Liver (tissue), 9 donors: ENCODE measurements around the gene NOTO. TPM values are rescaled to one million over a fixed set of nuclear protein-coding genes. Genes with fewer than 3 reads are reported as not detected.

Experiments
- DNase-seq: peaks from one replicate; pipeline ENCODE4 v3.0.0-alpha.2; 2017; ENCODE audit warnings: low spot score
- H3K27ac ChIP-seq, 2 donors: one replicate each; pipeline ENCODE4 v1.7.0; 2013; ENCODE audit warnings: inconsistent platforms in 2 of 2, low read length in 2 of 2, control low read depth in 1 of 2, low read depth in 1 of 2, mild to moderate bottlenecking in 1 of 2
- H3K27me3 ChIP-seq, 4 donors: one replicate each; pipeline versions ENCODE4 v1.6.1 to v1.7.0; 2013; ENCODE audit warnings: low read length in 3 of 4, inconsistent platforms in 1 of 4, mild to moderate bottlenecking in 1 of 4, moderate library complexity in 1 of 4; ENCODE audit not compliant: control insufficient read depth in 4 of 4, insufficient read depth in 4 of 4
- H3K36me3 ChIP-seq, 4 donors: one replicate each; pipeline versions ENCODE4 v1.6.1 to v1.7.0; 2013; ENCODE audit warnings: low read length in 3 of 4, mild to moderate bottlenecking in 3 of 4, low read depth in 1 of 4, moderate library complexity in 1 of 4; ENCODE audit not compliant: control insufficient read depth in 4 of 4, insufficient read depth in 3 of 4
- H3K4me1 ChIP-seq, 4 donors: one replicate each; pipeline versions ENCODE4 v1.6.1 to v1.7.0; 2013; ENCODE audit warnings: low read length in 3 of 4, mild to moderate bottlenecking in 3 of 4, moderate library complexity in 1 of 4; ENCODE audit not compliant: control insufficient read depth in 4 of 4, insufficient read depth in 4 of 4
- H3K4me3 ChIP-seq, 3 donors: one replicate each; pipeline versions ENCODE4 v1.6.1 to v1.7.0; 2013; ENCODE audit warnings: low read length in 3 of 3, control low read depth in 1 of 3, low read depth in 1 of 3, mild to moderate bottlenecking in 1 of 3
- H3K9ac ChIP-seq, 2 donors: one replicate each; pipeline ENCODE4 v1.7.0; 2013; ENCODE audit warnings: low read length in 2 of 2, mild to moderate bottlenecking in 2 of 2, moderate library complexity in 2 of 2, control low read depth in 1 of 2, low read depth in 1 of 2
- H3K9me3 ChIP-seq, 4 donors: one replicate each; pipeline versions ENCODE4 v1.6.1 to v1.7.0; 2013; ENCODE audit warnings: low read length in 3 of 4; ENCODE audit not compliant: control insufficient read depth in 4 of 4
- EGR1 ChIP-seq, 2 donors: IDR thresholded peaks; 2 replicates each; pipeline ENCODE4 v1.6.1; 2016 to 2018; ENCODE audit warnings: antibody characterized with exemption in 2 of 2, low read depth in 2 of 2
- FOXA1 ChIP-seq: IDR thresholded peaks from 2 replicates; pipeline ENCODE4 v1.6.1; 2016; ENCODE audit warnings: antibody characterized with exemption
- FOXA2 ChIP-seq: IDR thresholded peaks from 2 replicates; pipeline ENCODE4 v1.6.1; 2016; ENCODE audit warnings: antibody characterized with exemption
- GABPA ChIP-seq, 2 donors: IDR thresholded peaks in 1 of 2; conservative IDR thresholded peaks in 1 of 2; 2 replicates each; pipeline ENCODE4 v1.6.1; 2016; ENCODE audit warnings: antibody characterized with exemption in 2 of 2, mild to moderate bottlenecking in 1 of 2, moderate library complexity in 1 of 2
- HNF4A ChIP-seq, 2 donors: conservative IDR thresholded peaks; 2 replicates each; pipeline ENCODE4 v1.6.1; 2016; ENCODE audit warnings: antibody characterized with exemption in 2 of 2, mild to moderate bottlenecking in 2 of 2
- JUND ChIP-seq, 2 donors: IDR thresholded peaks; 2 replicates each; pipeline ENCODE4 v1.6.1; 2016; ENCODE audit warnings: antibody characterized with exemption in 2 of 2
- MAX ChIP-seq: IDR thresholded peaks from 2 replicates; pipeline ENCODE4 v1.6.1; 2016; ENCODE audit warnings: antibody characterized with exemption
- NR2F2 ChIP-seq: IDR thresholded peaks from 2 replicates; pipeline ENCODE4 v1.6.1; 2016; ENCODE audit warnings: antibody characterized with exemption
- RAD21 ChIP-seq, 2 donors: IDR thresholded peaks; 2 replicates each; pipeline ENCODE4 v1.6.1; 2016; ENCODE audit warnings: antibody characterized with exemption in 2 of 2, mild to moderate bottlenecking in 2 of 2
- REST ChIP-seq: IDR thresholded peaks from 2 replicates; pipeline ENCODE4 v1.6.1; 2016; ENCODE audit warnings: antibody characterized with exemption, mild to moderate bottlenecking
- RXRA ChIP-seq, 2 donors: IDR thresholded peaks; 2 replicates each; pipeline ENCODE4 v1.6.1; 2017 to 2018; ENCODE audit warnings: antibody characterized with exemption in 2 of 2, mild to moderate bottlenecking in 1 of 2
- SP1 ChIP-seq: IDR thresholded peaks from 2 replicates; pipeline ENCODE4 v1.6.1; 2018; ENCODE audit warnings: antibody characterized with exemption, mild to moderate bottlenecking
- TAF1 ChIP-seq: conservative IDR thresholded peaks from 2 replicates; pipeline ENCODE4 v1.6.1; 2016; ENCODE audit warnings: antibody characterized with exemption, mild to moderate bottlenecking
- YY1 ChIP-seq: IDR thresholded peaks from 2 replicates; pipeline ENCODE4 v1.6.1; 2016; ENCODE audit warnings: antibody characterized with exemption, mild to moderate bottlenecking
- WGBS: extraction: QIAGEN DNeasy Blood & Tissue Kit; methylation state at CpG from one replicate; pipeline ENCODE4 v1.1.7; 2013; 5-methylcytosine and 5-hydroxymethylcytosine counted together
- polyA plus RNA-seq, 2 donors: library from polyadenylated mRNA; stranded (reverse) in 1 of 2; unstranded in 1 of 2; fragments of 200-250 nt in 1 of 2; fragments of >200 nt in 1 of 2; fragmentation: Nextera tagmentation in 1 of 2; extraction: Ambion mirVana in 1 of 2; gene quantifications; one replicate each; pipeline versions ENCODE4 v1.2.1 to v1.2.3, GENCODE V29; 2013 to 2015
- total RNA-seq, 2 donors: library from RNA; depleted of rRNA; stranded (reverse); fragments of >200 nt; gene quantifications; one replicate each; pipeline ENCODE4 v1.2.3, GENCODE V29; 2014
- TF ChIP-seq, protein P1 (sequence below): fragments of 150-350 bp; IDR thresholded peaks from 2 replicates; pipeline ENCODE4 v1.5.1; 2017; ENCODE audit warnings: improper control_type of control experiment, low read depth, low read length; ENCODE audit not compliant: missing input control
- TF ChIP-seq, protein P2 (sequence below): IDR thresholded peaks from 2 replicates; pipeline ENCODE4 v1.6.1; 2016; ENCODE audit warnings: antibody characterized with exemption
- TF ChIP-seq, protein P3 (sequence below): IDR thresholded peaks from 2 replicates; pipeline ENCODE4 v1.6.1; 2016; ENCODE audit warnings: antibody characterized with exemption
- donor health status: healthy.
- donor health status: healthy.
- donor health status: healthy.
- donor health status: healthy.
- donor health status: healthy.

The NOTO gene
- total and polyA plus RNA-seq, 4 donors: not detected

DNA sequence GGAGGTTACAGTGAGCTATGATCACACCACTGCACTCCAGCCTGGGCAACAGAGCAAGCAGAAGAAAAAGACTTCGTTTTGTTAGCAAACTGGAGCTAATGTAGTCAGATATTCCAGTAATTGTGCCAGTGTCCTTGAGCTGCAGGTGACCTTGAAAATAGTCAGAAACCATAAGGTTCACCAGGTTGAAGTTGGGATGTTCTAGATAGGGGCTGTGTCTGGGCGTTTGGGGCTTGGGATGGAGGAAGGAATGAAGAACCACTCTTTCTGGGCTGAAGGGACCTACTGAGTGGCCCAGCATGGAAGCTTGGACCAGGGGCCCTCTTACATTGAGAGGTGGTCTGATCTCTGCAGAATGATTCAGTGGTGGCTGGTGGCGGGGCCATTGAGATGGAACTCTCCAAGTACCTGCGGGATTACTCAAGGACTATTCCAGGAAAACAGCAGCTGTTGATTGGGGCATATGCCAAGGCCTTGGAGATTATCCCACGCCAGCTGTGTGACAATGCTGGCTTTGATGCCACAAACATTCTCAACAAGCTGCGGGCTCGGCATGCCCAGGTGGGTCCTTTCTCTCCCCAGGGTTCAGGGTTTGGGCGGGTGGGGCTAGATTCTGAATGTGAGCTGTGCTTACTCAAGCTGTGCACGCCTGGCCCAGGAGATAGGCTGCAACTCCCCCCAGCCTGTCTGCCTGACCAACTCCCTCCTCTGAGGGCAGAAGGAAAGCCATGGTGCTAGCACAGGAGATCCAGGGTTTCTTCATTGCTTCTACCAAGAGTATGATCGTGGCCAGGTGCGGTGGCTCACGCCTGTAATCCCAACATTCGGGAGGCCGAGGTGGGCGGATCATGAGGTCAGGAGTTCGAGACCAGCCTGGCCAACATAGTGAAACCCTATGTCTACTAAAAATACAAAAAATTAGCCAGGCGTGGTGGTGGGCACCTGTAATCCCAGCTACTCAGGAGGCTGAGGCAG is 48.8 kb downstream of the NOTO start:
- Histone ChIP-seq H3K27me3 (no peaks in the 10 kb centered on the region), H3K9me3 (no peaks in the 10 kb centered on the region), H3K4me1 (no peaks in the 10 kb centered on the region), H3K27ac (no peak overlapping the region), H3K4me3 (no peak overlapping the region), H3K9ac (no peak overlapping the region), H3K36me3 (peaks cover 13 to 80% (median 60%) of the 10 kb centered on the region in 4 donors)
- TF ChIP-seq, protein P1, sequence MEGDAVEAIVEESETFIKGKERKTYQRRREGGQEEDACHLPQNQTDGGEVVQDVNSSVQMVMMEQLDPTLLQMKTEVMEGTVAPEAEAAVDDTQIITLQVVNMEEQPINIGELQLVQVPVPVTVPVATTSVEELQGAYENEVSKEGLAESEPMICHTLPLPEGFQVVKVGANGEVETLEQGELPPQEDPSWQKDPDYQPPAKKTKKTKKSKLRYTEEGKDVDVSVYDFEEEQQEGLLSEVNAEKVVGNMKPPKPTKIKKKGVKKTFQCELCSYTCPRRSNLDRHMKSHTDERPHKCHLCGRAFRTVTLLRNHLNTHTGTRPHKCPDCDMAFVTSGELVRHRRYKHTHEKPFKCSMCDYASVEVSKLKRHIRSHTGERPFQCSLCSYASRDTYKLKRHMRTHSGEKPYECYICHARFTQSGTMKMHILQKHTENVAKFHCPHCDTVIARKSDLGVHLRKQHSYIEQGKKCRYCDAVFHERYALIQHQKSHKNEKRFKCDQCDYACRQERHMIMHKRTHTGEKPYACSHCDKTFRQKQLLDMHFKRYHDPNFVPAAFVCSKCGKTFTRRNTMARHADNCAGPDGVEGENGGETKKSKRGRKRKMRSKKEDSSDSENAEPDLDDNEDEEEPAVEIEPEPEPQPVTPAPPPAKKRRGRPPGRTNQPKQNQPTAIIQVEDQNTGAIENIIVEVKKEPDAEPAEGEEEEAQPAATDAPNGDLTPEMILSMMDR: no peak
- TF ChIP-seq, protein P2, sequence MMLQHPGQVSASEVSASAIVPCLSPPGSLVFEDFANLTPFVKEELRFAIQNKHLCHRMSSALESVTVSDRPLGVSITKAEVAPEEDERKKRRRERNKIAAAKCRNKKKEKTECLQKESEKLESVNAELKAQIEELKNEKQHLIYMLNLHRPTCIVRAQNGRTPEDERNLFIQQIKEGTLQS: no peak
- no peak for TF ChIP-seq EGR1 (IDR thresholded peaks at IDR 0.05; ENCODE audit: low read depth in 2 of 2)
- TF ChIP-seq RXRA (IDR thresholded peaks at IDR 0.05): no peak
- TF ChIP-seq GABPA (IDR thresholded peaks at IDR 0.05 in 1 of 2, conservative IDR thresholded peaks at IDR 0.05 in 1 of 2): no peak
- no peak for TF ChIP-seq FOXA1
- no peak for TF ChIP-seq SP1
- TF ChIP-seq JUND (IDR thresholded peaks at IDR 0.05): no peak
- TF ChIP-seq YY1: no peak
- no peak for DNase-seq
- 96% methylated on average over 17 of the region's 17 CpGs for WGBS

GRCh38 chr2:73252238-73253027 is 50.1 kb downstream of the NOTO start:
- TF ChIP-seq FOXA2: no peak
- no peak for TF ChIP-seq TAF1
- TF ChIP-seq, protein P3, sequence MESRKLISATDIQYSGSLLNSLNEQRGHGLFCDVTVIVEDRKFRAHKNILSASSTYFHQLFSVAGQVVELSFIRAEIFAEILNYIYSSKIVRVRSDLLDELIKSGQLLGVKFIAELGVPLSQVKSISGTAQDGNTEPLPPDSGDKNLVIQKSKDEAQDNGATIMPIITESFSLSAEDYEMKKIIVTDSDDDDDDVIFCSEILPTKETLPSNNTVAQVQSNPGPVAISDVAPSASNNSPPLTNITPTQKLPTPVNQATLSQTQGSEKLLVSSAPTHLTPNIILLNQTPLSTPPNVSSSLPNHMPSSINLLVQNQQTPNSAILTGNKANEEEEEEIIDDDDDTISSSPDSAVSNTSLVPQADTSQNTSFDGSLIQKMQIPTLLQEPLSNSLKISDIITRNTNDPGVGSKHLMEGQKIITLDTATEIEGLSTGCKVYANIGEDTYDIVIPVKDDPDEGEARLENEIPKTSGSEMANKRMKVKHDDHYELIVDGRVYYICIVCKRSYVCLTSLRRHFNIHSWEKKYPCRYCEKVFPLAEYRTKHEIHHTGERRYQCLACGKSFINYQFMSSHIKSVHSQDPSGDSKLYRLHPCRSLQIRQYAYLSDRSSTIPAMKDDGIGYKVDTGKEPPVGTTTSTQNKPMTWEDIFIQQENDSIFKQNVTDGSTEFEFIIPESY: no peak
- TF ChIP-seq, protein P2: no peak
- no peak for TF ChIP-seq HNF4A (conservative IDR thresholded peaks at IDR 0.05)
- TF ChIP-seq MAX: no peak
- TF ChIP-seq NR2F2: no peak
- TF ChIP-seq GABPA (IDR thresholded peaks at IDR 0.05 in 1 of 2, conservative IDR thresholded peaks at IDR 0.05 in 1 of 2): no peak
- TF ChIP-seq RXRA (IDR thresholded peaks at IDR 0.05): no peak
- TF ChIP-seq RAD21 (IDR thresholded peaks at IDR 0.05): no peak
- TF ChIP-seq REST: no peak
- TF ChIP-seq YY1: no peak
- TF ChIP-seq, protein P1: no peak
- Histone ChIP-seq H3K4me3 (no peak overlapping the region), H3K9ac (no peak overlapping the region), H3K27me3 (no peaks in the 10 kb centered on the region), H3K9me3 (no peaks in the 10 kb centered on the region), H3K27ac (no peak overlapping the region), H3K4me1 (no peaks in the 10 kb centered on the region), H3K36me3 (peaks cover 11 to 67% (median 47%) of the 10 kb centered on the region in 4 donors)
- DNase-seq: no peak
- WGBS: 95% methylated on average over 17 of the region's 17 CpGs
